ENCODE data around the gene ACRV1.

The ACRV1 gene

GRCh38 chr11:125621995-125622394 lies 58.7 kb downstream of the ACRV1 start:
- no peak overlapping the region for H3K4me3 ChIP-seq (ENCODE audit: control insufficient read depth, low read depth, low read length)
- no peak for TF ChIP-seq CTCF (conservative IDR thresholded peaks at IDR 0.05; ENCODE audit: control insufficient read depth, insufficient read depth, low read depth, low read length)
- peak; percentile 63 for DNase-seq (ENCODE audit: low read depth)
